Measurements from ENCODE around the gene NUP35. TPM values are rescaled to one million over a fixed set of nuclear protein-coding genes. Genes with fewer than 3 reads are reported as not detected.

The NUP35 gene
- 16.8 and 40.6 TPM in 2 replicates for total RNA-seq (2014; rRNA removed; shearing (Covaris generic); ENCODE audit: low replicate concordance)

GRCh38 chr2:183124222-183124956 lies at the start of gene NUP35:
NUP35 (plus strand) TSS chr2:183124443; CDS start chr2:183124458, 15 bp downstream.
- Histone ChIP-seq H3K4me2 (ENCODE audit: low read depth, low read length, poor library complexity, severe bottlenecking) (peak within 1 kb of the TSS; percentile 87), H4K20me1 (ENCODE audit: insufficient read depth, low read depth, low read length) (no peaks in the 10 kb centered on the region), H3K4me3 (ENCODE audit: low read length) (peak within 1 kb of the TSS; percentile 85), H2AFZ (ENCODE audit: low read length) (peak within 1 kb of the TSS; percentile 95), H3K79me2 (ENCODE audit: low read length) (peaks cover 48% of the 10 kb centered on the region), H3K9ac (ENCODE audit: low read length) (peak within 1 kb of the TSS; percentile 86), H3K9me2 (replicated peaks; ENCODE audit: insufficient read depth, low read length) (no peaks in the 10 kb centered on the region), H3K36me3 (ENCODE audit: insufficient read depth, low read length) (peaks cover 15% of the 10 kb centered on the region; the same call in 1 of the 2 replicates), H3K27me3 (ENCODE audit: low read length) (no peaks in the 10 kb centered on the region), H3K4me1 (ENCODE audit: low read length) (peaks cover 26% of the 10 kb centered on the region), H3K27ac (ENCODE audit: low read length) (peak within 1 kb of the TSS; percentile 88), H3K9me3 (ENCODE audit: low read length) (no peaks in the 10 kb centered on the region)
- DNase-seq: peak; percentile 97

DNA sequence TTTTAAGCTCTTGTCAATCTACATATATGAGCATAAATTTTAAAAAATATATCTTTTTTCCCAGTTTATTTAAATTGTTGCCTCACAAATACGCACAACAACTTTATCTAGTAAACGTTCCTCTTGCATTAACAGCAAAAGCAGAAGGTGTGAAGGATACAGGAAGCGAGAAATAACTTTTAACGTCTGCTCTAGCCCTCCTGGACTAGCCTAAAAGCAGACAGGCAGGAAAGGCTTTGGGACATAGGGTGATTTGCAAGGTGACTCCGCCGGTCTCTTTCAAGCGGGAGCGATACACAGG lies 46.1 kb upstream of the NUP35 start:
- peak overlapping the region; percentile 99 for H2AFZ ChIP-seq (ENCODE audit: low read length)
- H3K36me3 ChIP-seq (ENCODE audit: insufficient read depth, low read length): no peaks in the 10 kb centered on the region
- H3K9me2 ChIP-seq (replicated peaks; ENCODE audit: insufficient read depth, low read length): no peaks in the 10 kb centered on the region
- H4K20me1 ChIP-seq (ENCODE audit: insufficient read depth, low read depth, low read length): no peaks in the 10 kb centered on the region
- H3K4me1 ChIP-seq (ENCODE audit: low read length): peaks cover 12% of the 10 kb centered on the region
- H3K4me3 ChIP-seq (ENCODE audit: low read length): peak overlapping the region; percentile 76
- H3K9ac ChIP-seq (ENCODE audit: low read length): peak overlapping the region; percentile 71
- no peaks in the 10 kb centered on the region for H3K79me2 ChIP-seq (ENCODE audit: low read length)
- H3K27ac ChIP-seq (ENCODE audit: low read length): no peak overlapping the region
- DNase-seq: no peak
- no peaks in the 10 kb centered on the region for H3K9me3 ChIP-seq (ENCODE audit: low read length)
- peak overlapping the region; percentile 84 for H3K4me2 ChIP-seq (ENCODE audit: low read depth, low read length, poor library complexity, severe bottlenecking)
- no peaks in the 10 kb centered on the region for H3K27me3 ChIP-seq (ENCODE audit: low read length)

DNA sequence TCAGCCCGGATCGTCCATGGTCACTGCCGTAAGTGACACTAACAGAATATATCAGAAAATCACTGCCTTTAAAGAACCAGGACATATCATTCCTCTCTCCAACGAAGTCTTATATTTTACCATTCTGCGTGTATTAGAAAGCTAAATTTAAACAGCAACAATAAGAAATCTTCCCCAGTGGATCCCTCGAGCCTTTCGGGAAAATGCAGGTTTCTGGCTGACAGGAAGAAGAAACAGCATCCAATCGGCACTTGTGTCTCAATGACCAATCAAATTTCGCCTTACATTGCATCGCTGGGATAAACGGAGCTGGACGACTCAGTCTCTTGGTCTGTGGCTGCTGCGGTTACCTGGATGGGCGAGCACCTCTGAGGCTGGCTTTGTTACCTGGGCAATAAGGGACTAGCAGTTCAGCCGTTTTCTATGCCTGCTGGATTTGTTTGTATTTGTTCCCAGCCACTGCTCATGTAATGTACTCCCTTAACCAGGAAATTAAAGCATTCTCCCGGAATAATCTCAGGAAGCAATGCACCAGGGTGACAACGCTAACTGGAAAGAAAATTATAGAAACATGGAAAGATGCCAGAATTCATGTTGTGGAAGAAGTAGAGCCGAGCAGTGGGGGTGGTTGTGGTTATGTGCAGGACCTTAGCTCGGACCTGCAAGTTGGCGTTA lies 45.6 kb upstream of the NUP35 start, which contains the start of gene DUSP19:
Gene DUSP19 (plus strand): TSS at position 284 of the 675 bp plus-strand sequence. CDS start 187 bp downstream, at position 471.
- peak; percentile 91 for DNase-seq
- Histone ChIP-seq H3K9ac (ENCODE audit: low read length) (peak within 1 kb of the TSS; percentile 71), H3K4me1 (ENCODE audit: low read length) (peaks cover 12% of the 10 kb centered on the region), H3K4me3 (ENCODE audit: low read length) (peak within 1 kb of the TSS; percentile 76), H3K79me2 (ENCODE audit: low read length) (no peaks in the 10 kb centered on the region), H3K27ac (ENCODE audit: low read length) (no peak within 1 kb of the TSS), H2AFZ (ENCODE audit: low read length) (peak within 1 kb of the TSS; percentile 99), H3K36me3 (ENCODE audit: insufficient read depth, low read length) (no peaks in the 10 kb centered on the region), H3K9me3 (ENCODE audit: low read length) (no peaks in the 10 kb centered on the region), H4K20me1 (ENCODE audit: insufficient read depth, low read depth, low read length) (no peaks in the 10 kb centered on the region), H3K4me2 (ENCODE audit: low read depth, low read length, poor library complexity, severe bottlenecking) (peak within 1 kb of the TSS; percentile 84), H3K27me3 (ENCODE audit: low read length) (no peaks in the 10 kb centered on the region), H3K9me2 (replicated peaks; ENCODE audit: insufficient read depth, low read length) (no peaks in the 10 kb centered on the region)

- Histone ChIP-seq H3K4me3 (ENCODE audit: low read length) (peak overlapping the region; percentile 76), H3K27me3 (ENCODE audit: low read length) (no peaks in the 10 kb centered on the region), H3K9ac (ENCODE audit: low read length) (peak overlapping the region; percentile 71), H3K9me2 (replicated peaks; ENCODE audit: insufficient read depth, low read length) (no peaks in the 10 kb centered on the region), H3K27ac (ENCODE audit: low read length) (no peak overlapping the region), H3K4me1 (ENCODE audit: low read length) (peaks cover 12% of the 10 kb centered on the region), H2AFZ (ENCODE audit: low read length) (peak overlapping the region; percentile 99), H3K4me2 (ENCODE audit: low read depth, low read length, poor library complexity, severe bottlenecking) (peak overlapping the region; percentile 84), H3K36me3 (ENCODE audit: insufficient read depth, low read length) (no peaks in the 10 kb centered on the region), H3K9me3 (ENCODE audit: low read length) (no peaks in the 10 kb centered on the region), H3K79me2 (ENCODE audit: low read length) (no peaks in the 10 kb centered on the region), H4K20me1 (ENCODE audit: insufficient read depth, low read depth, low read length) (no peaks in the 10 kb centered on the region)
- DNase-seq: peak; percentile 45
Measured at GRCh38 chr2:183079139-183079775, 45.0 kb upstream of the NUP35 start.

GRCh38 chr2:183081911-183082310 lies 42.3 kb upstream of the NUP35 start:
- peaks cover 12% of the 10 kb centered on the region for H3K4me1 ChIP-seq (ENCODE audit: low read length)

DNA sequence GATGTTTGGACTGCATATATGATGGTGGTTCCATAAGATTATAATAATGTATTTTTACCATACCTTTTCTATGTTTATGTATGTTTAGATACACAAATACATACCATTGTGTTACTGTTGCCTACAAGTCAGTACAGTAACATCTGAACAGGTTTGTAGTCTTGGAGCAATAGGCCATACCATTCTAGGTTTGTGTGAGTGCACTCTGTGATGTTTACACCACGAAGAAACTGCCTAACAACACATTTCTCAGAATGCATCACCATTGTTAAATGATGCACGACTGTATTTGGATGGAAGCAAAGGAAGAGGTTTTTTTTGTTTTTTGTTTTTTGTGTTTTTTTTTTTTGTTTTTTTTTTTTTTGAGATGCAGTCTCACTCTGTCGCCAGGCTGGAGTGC lies 36.2 kb upstream of the NUP35 start:
- H3K27ac ChIP-seq (ENCODE audit: low read length): no peak overlapping the region
- H3K79me2 ChIP-seq (ENCODE audit: low read length): no peaks in the 10 kb centered on the region
- no peak overlapping the region for H3K4me3 ChIP-seq (ENCODE audit: low read length)
- no peaks in the 10 kb centered on the region for H3K27me3 ChIP-seq (ENCODE audit: low read length)
- H3K4me2 ChIP-seq (ENCODE audit: low read depth, low read length, poor library complexity, severe bottlenecking): no peak overlapping the region
- H3K9me3 ChIP-seq (ENCODE audit: low read length): no peaks in the 10 kb centered on the region
- peaks cover 8% of the 10 kb centered on the region for H3K4me1 ChIP-seq (ENCODE audit: low read length)
- H3K9ac ChIP-seq (ENCODE audit: low read length): no peak overlapping the region
- no peaks in the 10 kb centered on the region for H3K36me3 ChIP-seq (ENCODE audit: insufficient read depth, low read length)
- H2AFZ ChIP-seq (ENCODE audit: low read length): no peak overlapping the region
- H4K20me1 ChIP-seq (ENCODE audit: insufficient read depth, low read depth, low read length): no peaks in the 10 kb centered on the region
- no peaks in the 10 kb centered on the region for H3K9me2 ChIP-seq (replicated peaks; ENCODE audit: insufficient read depth, low read length)
- DNase-seq: no peak

More at GRCh38 chr2:183081911-183082310, 42.3 kb upstream of the NUP35 start:
- H3K36me3 ChIP-seq (ENCODE audit: insufficient read depth, low read length): no peaks in the 10 kb centered on the region
- no peaks in the 10 kb centered on the region for H3K79me2 ChIP-seq (ENCODE audit: low read length)
- no peaks in the 10 kb centered on the region for H4K20me1 ChIP-seq (ENCODE audit: insufficient read depth, low read depth, low read length)
- no peak overlapping the region for H3K9ac ChIP-seq (ENCODE audit: low read length)
- no peak overlapping the region for H2AFZ ChIP-seq (ENCODE audit: low read length)
- H3K27me3 ChIP-seq (ENCODE audit: low read length): no peaks in the 10 kb centered on the region
- no peak for DNase-seq
- H3K27ac ChIP-seq (ENCODE audit: low read length): no peak overlapping the region
- H3K9me2 ChIP-seq (replicated peaks; ENCODE audit: insufficient read depth, low read length): no peaks in the 10 kb centered on the region
- H3K4me2 ChIP-seq (ENCODE audit: low read depth, low read length, poor library complexity, severe bottlenecking): no peak overlapping the region
- no peak overlapping the region for H3K4me3 ChIP-seq (ENCODE audit: low read length)
- no peaks in the 10 kb centered on the region for H3K9me3 ChIP-seq (ENCODE audit: low read length)

DNA sequence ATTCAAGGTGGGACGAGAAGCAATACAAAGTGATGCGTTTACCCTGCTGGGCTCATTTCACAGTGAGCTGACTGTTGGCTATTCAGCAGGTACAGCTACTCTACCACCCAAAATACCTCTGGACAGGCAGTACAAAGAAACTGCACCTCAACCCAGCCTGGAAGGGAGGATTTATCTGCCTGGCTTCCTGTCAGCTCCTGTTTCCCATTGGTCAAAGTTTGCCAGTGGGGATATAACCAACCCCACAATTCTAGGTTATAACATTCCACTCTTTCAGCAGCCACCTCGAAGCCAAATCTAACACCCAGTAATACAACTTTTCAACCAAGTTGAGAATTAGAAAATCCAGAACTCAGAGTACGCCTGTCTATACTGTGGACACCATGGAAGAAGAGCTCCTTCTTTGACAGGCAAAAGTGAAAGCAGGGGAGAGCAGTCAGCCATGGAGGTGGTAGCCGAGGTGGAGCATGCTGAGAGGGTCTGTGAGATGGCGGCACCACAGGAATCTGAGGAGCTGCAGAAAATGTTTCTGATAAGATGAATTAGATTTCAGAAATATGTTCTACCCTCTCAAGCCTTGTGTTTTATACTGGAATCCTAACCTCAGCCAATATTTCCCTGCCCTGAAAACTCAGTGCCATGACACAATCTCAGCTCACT lies 34.9 kb upstream of the NUP35 start:
- Histone ChIP-seq H3K4me1 (ENCODE audit: low read length) (peaks cover 8% of the 10 kb centered on the region), H3K4me2 (ENCODE audit: low read depth, low read length, poor library complexity, severe bottlenecking) (peak overlapping the region; percentile 72), H3K79me2 (ENCODE audit: low read length) (no peaks in the 10 kb centered on the region), H3K27ac (ENCODE audit: low read length) (no peak overlapping the region), H3K36me3 (ENCODE audit: insufficient read depth, low read length) (no peaks in the 10 kb centered on the region), H4K20me1 (ENCODE audit: insufficient read depth, low read depth, low read length) (no peaks in the 10 kb centered on the region), H3K9me3 (ENCODE audit: low read length) (no peaks in the 10 kb centered on the region), H2AFZ (ENCODE audit: low read length) (peak overlapping the region; percentile 91), H3K9me2 (replicated peaks; ENCODE audit: insufficient read depth, low read length) (no peaks in the 10 kb centered on the region), H3K9ac (ENCODE audit: low read length) (peak overlapping the region; percentile 50), H3K4me3 (ENCODE audit: low read length) (peak overlapping the region; percentile 42), H3K27me3 (ENCODE audit: low read length) (no peaks in the 10 kb centered on the region)
- peak; percentile 47 for DNase-seq
